Stimulated activated CD4-positive, alpha-beta T cell treated with anti-CD3 and anti-CD28 coated beads, Interleukin-2, amount 100 ng/mL, for 48 hours (primary cell): Measurements from ENCODE around the gene NXF1.
"Not testable (repeated sequence)": the region's sequence is repeated elsewhere in the genome, so short reads cannot be mapped to it uniquely, and the experiment has no call there.

ENCODE experiments used
- DNase-seq, 2 donors: peaks; one replicate each; pipeline ENCODE4 v3.0.0-alpha.2; 2020

NXF1 gene

DNA sequence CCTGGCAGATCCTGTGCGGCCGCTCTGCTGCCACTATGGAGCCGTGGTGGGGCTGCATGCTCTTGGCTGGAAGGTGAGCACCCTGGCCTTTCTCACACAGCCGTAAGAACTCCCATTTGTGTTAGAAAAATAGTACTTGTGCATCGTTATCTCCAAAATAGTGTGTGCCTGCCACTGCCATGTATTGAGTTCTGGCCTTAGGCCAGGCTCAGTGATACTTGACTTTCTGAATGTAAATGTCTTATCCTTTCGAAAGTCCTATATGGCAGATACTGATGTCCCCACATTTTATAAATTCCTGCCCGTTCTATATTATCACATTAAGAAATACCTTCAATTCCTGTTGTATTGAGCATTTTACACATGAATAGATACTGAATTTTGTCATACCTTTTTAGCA lies 22.5 kb downstream of the NXF1 start:
- no peak for DNase-seq

DNA sequence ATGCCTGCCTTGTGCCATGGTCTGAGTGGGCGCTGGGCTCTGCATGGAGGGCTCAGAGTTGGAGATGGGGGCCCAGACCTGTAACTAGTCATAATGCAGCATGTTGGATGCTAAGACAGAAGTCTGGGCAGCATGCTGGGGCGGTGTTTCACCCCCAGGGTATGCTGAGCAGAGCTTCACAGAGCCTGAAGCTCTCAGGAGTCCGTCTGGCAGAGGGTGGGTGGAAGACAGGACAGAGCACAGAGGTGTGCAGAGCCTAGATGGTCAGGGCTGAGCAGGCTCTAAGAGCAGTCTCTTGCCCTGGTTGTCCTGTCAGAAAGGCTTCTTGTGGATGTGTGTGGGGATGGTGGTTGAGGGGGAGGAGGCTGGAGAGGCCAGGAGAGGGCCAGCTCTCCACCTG lies 26.8 kb downstream of the NXF1 start:
- no peak for DNase-seq

DNA sequence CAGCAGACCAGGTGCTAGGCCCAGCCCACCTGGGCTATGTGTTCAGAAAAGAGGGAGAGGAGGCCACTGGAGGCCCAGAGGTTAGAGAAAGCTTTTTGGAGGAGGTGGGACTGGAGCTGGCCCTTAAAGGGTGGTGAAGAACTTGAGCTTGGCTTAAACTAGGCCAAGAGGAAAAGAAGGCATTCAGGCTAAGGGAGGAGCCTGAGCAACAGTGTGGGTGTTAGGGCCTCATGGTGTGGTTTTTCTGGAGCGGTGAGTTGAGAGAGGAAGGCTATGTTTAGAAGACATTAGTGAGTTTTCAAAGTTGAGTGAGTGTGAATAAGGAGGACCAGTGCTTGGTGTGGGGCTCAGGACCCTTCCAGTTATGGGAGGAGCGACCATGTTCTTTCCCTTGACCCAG lies 27.9 kb downstream of the NXF1 start:
- DNase-seq: no peak

DNA sequence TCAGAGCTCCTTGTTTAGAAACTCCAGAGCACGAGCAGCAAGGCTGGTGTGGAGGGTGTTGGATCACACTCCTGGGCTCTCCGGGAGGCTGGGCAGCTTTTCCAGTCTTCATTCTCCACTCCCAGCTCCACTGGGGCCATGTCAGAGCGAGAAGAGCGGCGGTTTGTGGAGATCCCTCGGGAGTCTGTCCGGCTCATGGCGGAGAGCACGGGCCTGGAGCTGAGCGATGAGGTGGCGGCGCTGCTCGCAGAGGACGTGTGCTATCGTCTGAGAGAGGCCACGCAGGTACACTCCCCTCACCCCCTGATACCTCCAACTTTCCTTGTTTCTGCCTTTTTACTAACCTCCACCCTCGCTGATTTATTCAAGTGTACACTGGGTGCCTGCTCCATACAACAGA lies 29.6 kb downstream of the NXF1 start:
- no peak for DNase-seq

DNA sequence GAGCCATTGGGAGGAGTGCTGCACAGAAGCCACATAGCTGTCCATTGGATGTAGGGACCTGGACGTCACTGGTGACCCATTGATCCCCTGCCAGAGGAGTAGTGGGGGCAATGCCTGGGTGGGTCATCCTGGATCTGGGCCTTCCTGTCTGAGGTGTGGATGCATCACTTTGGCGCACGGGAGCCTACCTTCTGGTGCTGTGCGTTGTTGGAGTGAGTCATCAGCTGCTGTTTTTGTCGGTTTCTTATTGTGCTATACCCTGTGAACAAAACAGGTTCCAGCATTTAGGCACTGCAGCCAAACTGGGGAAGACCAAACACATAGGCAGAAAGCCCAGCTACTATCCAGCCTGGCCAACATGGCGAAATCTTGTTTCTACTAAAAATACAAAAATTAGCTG lies 30.8 kb downstream of the NXF1 start:
- no peak for DNase-seq

DNA sequence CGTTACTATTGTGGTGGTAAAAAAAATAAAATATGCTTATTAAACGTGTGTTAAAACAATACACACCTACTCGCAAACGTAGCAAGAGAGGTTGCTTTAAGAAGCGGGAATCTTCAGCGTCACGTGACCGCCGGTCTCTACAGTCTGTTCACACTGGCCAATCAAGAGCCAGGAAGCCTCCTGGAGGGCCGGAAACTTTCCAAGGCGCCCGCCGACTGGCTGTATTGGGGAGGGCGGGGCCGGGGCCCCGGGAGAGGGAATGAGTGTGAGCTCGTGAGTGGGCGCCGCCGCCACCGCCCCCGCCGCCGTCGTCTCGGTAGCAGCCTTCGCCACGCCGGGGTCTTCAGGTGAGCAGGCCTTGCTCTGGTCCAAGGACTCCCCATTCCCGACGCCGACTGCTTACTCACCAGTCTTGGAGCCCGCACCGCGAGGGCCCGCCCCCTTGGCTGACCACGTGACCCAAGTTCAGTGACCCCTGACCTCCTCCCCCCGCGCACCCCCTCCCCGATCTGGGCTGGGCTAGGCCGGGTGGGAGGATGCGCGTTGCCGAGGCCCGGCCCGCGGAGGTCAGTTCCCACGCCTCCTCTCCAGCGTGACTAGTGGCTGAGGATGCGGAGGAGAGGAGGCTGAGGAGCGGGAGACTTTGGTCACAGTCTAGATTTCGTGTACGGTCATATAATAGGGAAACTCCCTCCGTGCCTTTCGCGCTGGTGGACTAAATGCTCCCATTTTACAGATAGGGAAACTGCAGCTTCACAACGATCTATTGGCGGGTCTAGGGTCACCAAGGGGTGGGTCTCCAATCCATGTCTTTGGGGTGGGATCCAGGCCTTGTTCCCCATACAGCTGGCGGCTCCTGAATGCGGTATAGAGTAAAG lies 33.9 kb downstream of the NXF1 start, which contains the start of gene TAF6L:
TSS of gene TAF6L (plus strand) at position 253 of the 878 bp plus-strand sequence. CDS start 4,388 bp downstream, outside the sequence.
- DNase-seq: peak; percentile 94 to 97

DNA sequence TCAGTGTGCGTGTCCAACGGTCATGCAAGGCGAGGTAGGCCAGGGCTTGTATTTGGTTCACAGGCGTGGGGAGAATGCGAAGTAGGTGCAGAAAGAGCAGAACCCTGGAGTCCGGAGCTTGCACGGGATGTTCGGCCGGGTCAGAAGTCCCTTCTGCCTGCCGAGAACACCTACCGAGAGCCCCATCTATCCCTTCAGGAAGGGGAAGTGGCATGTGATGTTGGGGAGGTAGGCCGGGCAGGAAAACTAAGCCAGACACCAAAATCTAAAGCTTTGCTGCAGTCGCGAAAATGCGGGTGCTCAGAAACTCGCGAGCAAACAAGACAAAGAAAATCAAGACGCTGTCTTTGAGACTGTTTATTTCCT lies 34.5 kb downstream of the NXF1 start:
- DNase-seq: no peak

DNA sequence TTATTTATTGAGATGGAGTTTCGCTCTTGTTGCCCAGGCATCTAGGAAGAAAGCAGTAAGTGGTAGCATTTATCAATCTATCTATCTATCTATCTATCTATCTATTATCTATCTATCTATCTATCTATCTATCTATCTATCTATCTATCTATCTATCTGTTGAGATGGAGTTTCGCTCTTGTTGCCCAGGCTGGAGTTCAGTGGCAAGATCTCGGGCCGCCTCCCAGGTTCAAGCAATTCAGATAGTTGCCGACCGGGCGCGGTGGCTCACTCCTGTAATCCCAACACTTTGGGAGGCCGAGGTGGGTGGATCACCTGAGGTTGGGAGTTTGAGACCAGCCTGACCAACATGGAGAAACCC lies 44.4 kb downstream of the NXF1 start:
- not testable (repeated sequence) for DNase-seq

DNA sequence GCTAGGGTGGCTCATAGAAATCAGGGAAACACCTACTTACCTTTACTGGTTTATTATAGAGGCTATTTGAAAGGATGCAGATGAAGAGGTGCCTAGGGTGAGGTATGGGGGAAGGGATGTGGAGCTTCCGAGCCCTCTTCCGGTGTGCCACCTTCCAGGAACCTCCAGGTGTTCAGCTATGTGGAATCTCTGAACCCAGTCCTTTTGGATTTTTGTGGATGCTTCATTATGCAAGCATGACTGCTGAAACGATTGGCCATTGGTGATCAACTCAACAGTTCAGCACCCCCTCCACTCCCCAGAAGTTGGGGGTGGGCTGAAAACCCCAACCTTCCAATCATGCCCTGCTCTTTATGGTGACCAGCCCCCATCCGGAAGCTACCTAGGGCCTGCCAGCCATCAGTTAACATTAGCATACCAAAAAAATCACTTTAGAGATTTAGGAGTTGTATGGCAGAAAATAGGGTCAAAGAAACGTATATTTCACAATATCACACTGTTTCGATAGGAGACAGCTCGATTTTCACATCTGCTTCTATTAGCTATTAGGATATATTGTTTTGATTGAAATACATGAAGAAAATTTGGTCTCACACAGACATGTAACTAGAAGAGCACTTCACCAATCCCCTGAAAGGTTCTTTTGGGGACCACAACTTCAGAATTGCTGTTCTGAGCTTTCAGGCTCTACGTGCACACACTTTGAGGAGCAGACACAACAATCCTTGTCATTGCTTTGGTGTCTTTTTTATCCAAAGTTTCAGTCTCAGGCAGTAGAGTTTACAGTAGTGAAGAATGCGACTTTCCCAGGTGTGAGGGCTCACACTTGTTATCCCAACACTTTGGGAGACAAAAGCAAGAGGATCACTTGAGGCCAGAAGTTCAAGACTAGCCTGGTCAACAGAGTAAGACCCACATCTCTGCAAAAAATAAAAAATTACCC lies 47.1 kb downstream of the NXF1 start:
- no peak for DNase-seq

DNA sequence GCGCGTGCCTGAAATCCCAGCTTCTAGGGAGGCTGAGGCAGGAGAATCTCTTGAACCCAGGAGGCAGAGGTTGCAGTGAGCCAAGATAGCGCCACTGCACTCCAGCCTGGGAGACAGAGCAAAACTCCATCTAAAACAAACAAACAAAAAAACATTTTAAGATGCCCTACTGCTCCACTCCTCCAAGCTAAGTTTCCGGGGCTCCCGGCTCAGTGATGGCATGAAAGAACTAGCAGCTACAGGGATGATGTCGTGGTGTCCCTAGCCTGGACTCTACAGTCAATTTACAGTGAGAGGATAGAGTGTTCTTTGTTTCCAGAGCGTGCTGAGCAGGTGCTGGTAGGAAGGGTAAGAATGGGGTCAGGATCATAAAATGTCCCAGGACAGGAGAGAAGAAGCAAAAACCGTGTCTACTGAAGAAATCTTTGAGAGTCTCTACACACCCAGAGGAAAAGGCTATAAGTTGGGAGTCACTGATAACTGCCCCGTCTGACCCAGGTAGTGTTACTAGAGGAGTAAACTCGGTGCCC lies 50.1 kb downstream of the NXF1 start:
- no peak for DNase-seq

DNA sequence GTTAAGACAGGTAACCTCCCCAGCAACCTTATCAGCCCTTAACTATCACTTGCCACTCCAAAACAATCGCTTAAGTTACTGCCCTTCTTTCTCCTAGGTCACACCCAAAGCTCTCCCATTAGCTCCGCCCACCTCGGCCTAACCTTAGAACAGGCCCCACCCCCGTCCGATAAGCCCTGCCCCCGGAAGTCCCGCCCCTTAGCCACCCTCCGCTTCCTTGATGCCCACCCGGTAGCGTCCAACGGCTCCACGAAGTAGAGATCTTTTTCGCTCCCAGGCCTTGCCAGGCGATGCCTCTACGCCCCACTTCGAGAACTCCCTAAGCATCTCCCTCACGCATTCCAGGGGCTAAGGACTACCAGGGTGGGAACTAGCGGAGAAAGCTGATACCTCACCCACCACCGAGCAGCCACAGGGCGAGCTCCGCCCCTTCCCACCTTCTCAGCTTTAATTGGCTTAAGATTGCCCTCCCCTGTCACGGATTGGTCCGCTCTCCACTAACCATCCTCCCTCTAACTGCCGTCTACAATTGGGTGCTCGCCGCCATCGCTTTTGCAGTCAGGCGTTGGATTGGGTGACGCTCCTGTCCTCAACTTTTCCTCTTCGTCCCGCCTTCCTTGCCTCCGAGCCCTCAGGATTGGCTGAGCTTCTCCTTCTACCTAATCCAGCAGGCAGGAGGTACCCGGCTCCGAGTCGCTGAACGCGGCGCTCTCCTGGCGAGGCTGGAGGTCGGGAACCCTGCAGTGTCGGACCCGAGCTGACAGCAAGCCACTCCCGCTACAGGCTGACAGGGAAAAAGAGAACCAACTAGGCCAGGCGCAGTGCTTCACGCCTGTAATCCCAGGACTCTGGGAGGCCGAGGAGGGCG lies 51.3 kb downstream of the NXF1 start, which contains the start of gene ZBTB3:
TSS of gene ZBTB3 (minus strand) at position 425 of the 868 bp plus-strand sequence. CDS start 496 bp downstream, outside the sequence.
- peak; percentile 96 to 97 for DNase-seq

DNA sequence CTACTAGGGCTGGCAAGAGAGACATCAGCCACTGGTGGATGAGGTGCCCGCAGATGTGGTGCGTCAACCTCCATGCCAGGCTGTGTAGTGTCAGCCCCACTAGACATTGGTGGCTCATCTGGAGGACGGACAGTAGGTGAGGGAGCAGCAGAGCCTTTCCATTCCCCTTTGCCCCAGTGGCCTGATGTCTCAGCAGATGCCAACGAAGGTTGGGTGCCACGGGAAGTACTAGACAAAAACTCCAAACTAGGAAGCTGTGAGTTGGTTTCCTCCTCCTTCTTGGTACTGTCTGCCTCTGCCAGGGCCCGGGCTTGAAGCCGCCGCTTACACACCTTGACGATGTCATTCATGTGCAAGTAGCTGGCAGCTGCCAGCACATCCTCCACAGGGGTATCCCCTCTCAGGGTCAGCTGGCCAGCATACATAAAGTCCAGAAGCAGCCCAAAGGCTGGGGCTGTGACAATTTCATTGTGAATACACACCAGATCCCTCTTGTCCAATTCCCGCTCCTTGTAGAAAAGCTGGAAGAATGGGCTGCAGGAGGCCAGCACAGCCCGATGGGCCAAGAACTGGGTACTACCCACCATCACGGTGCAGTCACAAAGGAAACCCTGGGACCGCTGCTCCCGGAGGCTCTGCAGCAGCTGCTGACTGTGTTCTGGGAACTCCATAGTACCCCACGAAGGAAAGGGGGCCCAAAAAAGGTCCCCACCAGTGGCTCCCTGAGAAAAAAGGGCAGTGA lies 52.1 kb downstream of the NXF1 start:
- DNase-seq: no peak

DNA sequence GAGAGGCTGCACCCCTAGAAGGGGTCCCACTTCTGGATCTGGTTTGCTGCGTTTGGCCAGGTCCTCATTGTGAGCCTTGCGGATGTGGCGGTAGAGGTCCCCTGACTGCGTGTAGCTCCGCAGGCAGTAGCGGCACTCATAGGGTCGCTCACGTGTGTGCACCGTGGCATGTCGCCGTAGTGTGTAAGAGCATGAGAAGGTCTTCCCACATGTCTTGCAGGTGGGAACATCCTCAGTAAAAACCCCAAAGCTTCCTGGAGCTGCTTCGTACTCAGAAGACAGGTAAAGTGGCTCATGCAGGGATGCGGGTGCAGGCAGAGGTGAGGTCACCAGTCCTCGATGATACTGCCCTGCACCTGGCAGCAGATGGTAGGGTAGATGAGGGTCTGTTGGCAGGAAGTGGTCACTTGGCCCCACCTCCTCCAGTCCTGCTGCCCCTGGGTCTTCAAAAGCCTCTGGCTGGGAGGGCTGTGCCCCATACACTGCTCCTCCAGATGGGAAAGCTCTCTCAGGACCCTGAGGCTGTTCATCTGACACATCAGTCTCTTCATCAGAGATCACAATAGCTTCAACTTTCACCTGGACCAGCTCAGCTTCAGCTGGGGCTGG lies 53.0 kb downstream of the NXF1 start:
- DNase-seq: no peak

DNA sequence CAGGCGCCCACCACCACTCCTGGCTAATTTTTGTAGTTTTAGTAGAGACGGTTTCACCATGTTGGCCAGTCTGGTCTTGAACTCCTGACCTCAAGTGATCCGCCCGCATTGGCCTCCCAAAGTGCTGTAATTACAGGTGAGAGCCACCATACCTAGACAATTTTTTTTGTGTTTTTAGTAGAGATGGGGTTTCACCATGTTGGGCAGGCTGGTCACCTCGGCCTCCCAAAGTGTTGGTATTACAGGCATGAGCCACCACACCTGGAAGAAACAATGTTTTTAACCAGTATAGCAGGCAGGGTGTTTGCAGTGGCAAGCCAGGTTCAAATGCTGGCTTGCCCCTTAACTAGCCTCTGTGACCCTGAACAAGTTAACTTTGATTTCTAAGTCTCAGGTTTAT lies 55.3 kb downstream of the NXF1 start:
- DNase-seq: not testable (repeated sequence)

DNA sequence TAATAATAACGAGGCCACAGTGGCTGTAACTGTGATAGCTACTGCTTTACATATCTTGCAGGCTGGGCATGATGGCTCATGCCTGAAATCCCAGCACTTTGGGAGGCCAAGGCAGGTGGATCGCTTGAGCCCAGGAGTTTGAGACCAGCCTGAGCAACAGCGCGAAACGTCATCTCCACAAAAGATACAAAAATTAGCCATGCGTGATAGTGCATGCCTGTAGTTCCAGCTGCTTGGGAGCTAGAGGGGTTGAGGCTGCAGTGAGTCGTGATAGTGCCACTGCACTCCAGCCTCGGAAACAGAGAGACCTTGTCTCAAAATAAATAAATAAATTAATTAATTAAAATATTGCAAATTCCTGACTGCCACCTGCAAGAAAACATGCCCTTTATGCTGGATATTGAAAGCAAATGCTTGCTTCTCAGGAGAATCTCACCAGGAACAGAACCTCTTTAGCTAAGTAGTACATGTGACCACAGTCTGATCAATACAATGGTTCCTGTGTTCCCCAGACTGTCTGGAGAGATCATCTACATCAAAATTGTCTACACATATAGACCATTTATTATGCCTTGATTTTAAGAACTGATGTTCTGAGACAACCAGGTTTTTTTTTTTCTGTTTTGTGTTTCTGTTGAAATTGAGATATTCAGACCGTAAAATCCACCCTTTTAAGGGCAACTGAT lies 57.6 kb downstream of the NXF1 start:
- DNase-seq: no peak
